Central memory CD4-positive, alpha-beta T cell (primary cell): Measurements from ENCODE around the gene SRGAP3.

Source experiments
- DNase-seq: peaks from one replicate; pipeline ENCODE4 v3.0.0; 2022

The SRGAP3 gene

GRCh38 chr3:8954938-8955763, 294.3 kb downstream of the SRGAP3 start:
- no peak for DNase-seq

GRCh38 chr3:8953313-8953712, 296.1 kb downstream of the SRGAP3 start:
- no peak for DNase-seq

GRCh38 chr3:8952130-8952529, 297.3 kb downstream of the SRGAP3 start:
- DNase-seq: no peak

GRCh38 chr3:8945890-8946600, 303.4 kb downstream of the SRGAP3 start:
- no peak for DNase-seq

GRCh38 chr3:8942746-8943488, 306.5 kb downstream of the SRGAP3 start:
- DNase-seq: no peak

- no peak for DNase-seq
These were observed 307.3 kb downstream of the SRGAP3 start for GRCh38 chr3:8942115-8942514.

- DNase-seq: no peak
These were observed 311.4 kb downstream of the SRGAP3 start for GRCh38 chr3:8938021-8938420.

- DNase-seq: no peak
These were observed 312.1 kb downstream of the SRGAP3 start for GRCh38 chr3:8937064-8938020.

GRCh38 chr3:8932507-8932906, 316.9 kb downstream of the SRGAP3 start:
- DNase-seq: no peak

- no peak for DNase-seq
These were observed 318.1 kb downstream of the SRGAP3 start for GRCh38 chr3:8931342-8931741.
